HG03378 (cell line): ENCODE data around the gene MYO1D.

ENCODE experiments used
- ATAC-seq: cut with Tn5 transposase; IDR thresholded peaks from one replicate; pipeline ENCODE4 v1.9.1; 2021; ENCODE audit warnings: mild to moderate bottlenecking, moderate library complexity; ENCODE audit not compliant: unreplicated experiment

Gene MYO1D

GRCh38 chr17:32631341-32632096, 245.4 kb downstream of the MYO1D start:
- no peak for ATAC-seq

- no peak for ATAC-seq
Observed at GRCh38 chr17:32629563-32630190, 247.2 kb downstream of the MYO1D start.

GRCh38 chr17:32628271-32629044, 248.5 kb downstream of the MYO1D start:
- ATAC-seq: no peak

GRCh38 chr17:32627239-32627996, 249.5 kb downstream of the MYO1D start:
- no peak for ATAC-seq

GRCh38 chr17:32626379-32626791, 250.5 kb downstream of the MYO1D start:
- ATAC-seq: no peak

- no peak for ATAC-seq
Observed at GRCh38 chr17:32625971-32626370, 251.0 kb downstream of the MYO1D start.

GRCh38 chr17:32623196-32623595, 253.7 kb downstream of the MYO1D start:
- no peak for ATAC-seq

GRCh38 chr17:32622540-32622939, 254.4 kb downstream of the MYO1D start:
- ATAC-seq: no peak

GRCh38 chr17:32621612-32622312, 255.2 kb downstream of the MYO1D start:
- ATAC-seq: no peak

- no peak for ATAC-seq
Observed at GRCh38 chr17:32615326-32615725, 261.6 kb downstream of the MYO1D start.

- no peak for ATAC-seq
Observed at GRCh38 chr17:32610943-32611342, 266.0 kb downstream of the MYO1D start.

GRCh38 chr17:32609884-32610650, 266.9 kb downstream of the MYO1D start:
- ATAC-seq: no peak

GRCh38 chr17:32609085-32609484, 267.8 kb downstream of the MYO1D start:
- ATAC-seq: no peak

- ATAC-seq: no peak
Observed at GRCh38 chr17:32608267-32608666, 268.7 kb downstream of the MYO1D start.

GRCh38 chr17:32604966-32605365, 272.0 kb downstream of the MYO1D start:
- no peak for ATAC-seq

- ATAC-seq: no peak
Observed at GRCh38 chr17:32602396-32602795, 274.5 kb downstream of the MYO1D start.

GRCh38 chr17:32601866-32602265, 275.1 kb downstream of the MYO1D start:
- no peak for ATAC-seq

- ATAC-seq: no peak
Observed at GRCh38 chr17:32596628-32597027, 280.3 kb downstream of the MYO1D start.

- ATAC-seq: no peak
Observed at GRCh38 chr17:32596206-32596605, 280.7 kb downstream of the MYO1D start.

GRCh38 chr17:32593003-32593402, 283.9 kb downstream of the MYO1D start:
- no peak for ATAC-seq
